ENCODE results near the gene HYAL4. TPM values are rescaled to one million over a fixed set of nuclear protein-coding genes. Genes with fewer than 3 reads are reported as not detected.

The HYAL4 gene
- total and polyA plus RNA-seq, 2 of the 13 experiments (the other 11 are each of a cell fraction or from before 2014, with no cell fraction given), result not detected

DNA sequence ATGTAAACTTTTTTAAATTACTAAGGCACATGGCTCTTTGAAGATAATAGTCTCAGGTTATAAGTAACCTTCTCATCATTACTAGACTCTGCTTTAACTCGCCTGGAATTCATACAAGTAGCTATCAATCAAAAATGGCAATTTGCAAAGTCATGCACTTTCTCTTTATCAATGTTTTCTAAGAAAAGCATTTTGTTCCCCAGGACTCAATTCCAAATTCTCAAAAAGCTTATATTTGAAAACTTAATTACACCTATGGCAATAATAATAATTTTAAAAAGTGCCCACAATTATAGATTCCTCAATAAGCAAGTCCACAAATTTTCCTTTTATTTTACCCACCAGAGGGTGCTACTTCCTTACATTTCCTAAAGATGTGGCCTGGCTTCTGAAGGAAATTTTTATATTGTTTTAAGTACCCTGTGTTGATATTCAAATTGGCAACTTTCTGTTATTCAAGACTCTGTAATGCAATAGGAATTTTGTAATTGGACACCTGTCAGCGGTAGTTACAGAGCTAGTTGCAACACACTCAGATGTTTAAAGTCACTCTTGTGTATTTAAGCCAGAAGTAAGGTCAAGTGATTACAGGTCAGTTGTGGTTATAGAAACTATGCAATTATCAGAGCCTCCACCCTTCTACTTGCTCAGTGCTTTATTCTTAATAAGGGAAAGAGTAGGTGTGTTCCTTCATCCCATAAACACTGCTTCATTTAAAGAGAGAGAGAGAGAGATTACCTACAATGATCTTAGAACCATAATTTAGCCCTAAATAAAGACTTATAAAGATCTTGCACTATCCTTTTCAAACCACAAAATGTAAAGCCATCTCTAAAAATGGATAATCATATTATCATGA, 47.1 kb upstream of the HYAL4 start (continued):
- peak; percentile 81 for TF ChIP-seq RERE (CRISPR knock-in tag; IDR thresholded peaks at IDR 0.05; ENCODE audit: low read depth)
- no peak for TF ChIP-seq ZNF232 (CRISPR knock-in tag; IDR thresholded peaks at IDR 0.05; ENCODE audit: borderline replicate concordance)
- no peak for TF ChIP-seq MAZ (IDR thresholded peaks at IDR 0.05; ENCODE audit: borderline replicate concordance, low read depth, low read length)
- TF ChIP-seq MAZ (CRISPR knock-in tag; IDR thresholded peaks at IDR 0.05; ENCODE audit: low read depth), result no peak
- TF ChIP-seq ZNF557 (CRISPR knock-in tag; IDR thresholded peaks at IDR 0.05), result no peak
- TF ChIP-seq ZNF441 (CRISPR knock-in tag; IDR thresholded peaks at IDR 0.05; ENCODE audit: borderline replicate concordance), result no peak
- TF ChIP-seq GATAD2A (CRISPR knock-in tag; IDR thresholded peaks at IDR 0.05), result peak; percentile 89
- TF ChIP-seq PHF20 (CRISPR knock-in tag; IDR thresholded peaks at IDR 0.05), result no peak
- TF ChIP-seq MTERF4 (CRISPR knock-in tag; IDR thresholded peaks at IDR 0.05), result no peak
- peak; percentile 71; the same call in 1 of the 2 replicates for TF ChIP-seq FOSL2 (CRISPR knock-in tag; IDR thresholded peaks at IDR 0.05)
- TF ChIP-seq ZNF713 (CRISPR knock-in tag; IDR thresholded peaks at IDR 0.05), result no peak
- no peak for TF ChIP-seq ZNF446 (CRISPR knock-in tag; IDR thresholded peaks at IDR 0.05)
- TF ChIP-seq ZBTB39 (CRISPR knock-in tag; IDR thresholded peaks at IDR 0.05), result no peak
- no peak for TF ChIP-seq ZNF747 (CRISPR knock-in tag; IDR thresholded peaks at IDR 0.05; ENCODE audit: borderline replicate concordance)
- peak; percentile 54 for TF ChIP-seq STAG1 (CRISPR knock-in tag; IDR thresholded peaks at IDR 0.05)
- TF ChIP-seq RXRB (CRISPR knock-in tag; IDR thresholded peaks at IDR 0.05; ENCODE audit: borderline replicate concordance), result peak; percentile 47; the same call in 1 of the 2 replicates
- TF ChIP-seq ZBTB1 (CRISPR knock-in tag; IDR thresholded peaks at IDR 0.05; ENCODE audit: borderline replicate concordance), result no peak
- peak; percentile 34; the same call in 1 of the 2 replicates for TF ChIP-seq IRF2 (CRISPR knock-in tag; IDR thresholded peaks at IDR 0.05)
- TF ChIP-seq HNF1B (CRISPR knock-in tag; IDR thresholded peaks at IDR 0.05), result no peak
- TF ChIP-seq SIX4 (CRISPR knock-in tag; IDR thresholded peaks at IDR 0.05), result peak; percentile 100
